Measurements from ENCODE around the gene CRACR2A.
A peak's percentile ranks its signal among the peaks of the same experiment; 100 is the strongest.

The CRACR2A gene

DNA sequence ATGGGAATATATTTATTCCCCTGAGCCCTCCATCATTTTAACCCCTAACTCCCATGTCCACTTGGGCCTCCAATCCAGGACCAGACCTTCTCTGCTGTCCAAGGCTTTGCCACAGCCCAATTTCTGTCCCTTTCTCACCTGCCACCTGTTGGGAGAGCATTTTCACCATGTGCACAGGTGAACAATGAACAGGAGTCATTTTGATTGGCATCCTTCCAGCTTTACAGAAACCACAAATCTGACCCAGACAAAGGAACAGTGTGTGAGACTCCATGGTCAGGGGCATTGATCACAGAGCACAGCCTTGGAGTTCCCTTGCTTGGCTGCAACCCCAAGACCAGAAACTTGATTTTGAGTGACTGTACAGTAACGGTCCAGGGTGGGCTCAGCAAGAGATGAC lies 91.9 kb downstream of the CRACR2A start:
- peaks cover 10% of the 10 kb centered on the region for H3K4me1 ChIP-seq (ENCODE audit: control insufficient read depth, insufficient read depth, low read length)
- no peak overlapping the region for H3K4me3 ChIP-seq (ENCODE audit: low read length)
- H3K9me3 ChIP-seq (ENCODE audit: control insufficient read depth, low read length): no peaks in the 10 kb centered on the region
- no peak overlapping the region for H3K9ac ChIP-seq (ENCODE audit: low read length)
- H3K27me3 ChIP-seq (replicated peaks; ENCODE audit: control insufficient read depth, insufficient read depth, low read length): no peaks in the 10 kb centered on the region
- DNase-seq (ENCODE audit: low read depth): no peak
- no peaks in the 10 kb centered on the region for H3K36me3 ChIP-seq (ENCODE audit: control insufficient read depth, insufficient read depth, low read length, severe bottlenecking)

DNA sequence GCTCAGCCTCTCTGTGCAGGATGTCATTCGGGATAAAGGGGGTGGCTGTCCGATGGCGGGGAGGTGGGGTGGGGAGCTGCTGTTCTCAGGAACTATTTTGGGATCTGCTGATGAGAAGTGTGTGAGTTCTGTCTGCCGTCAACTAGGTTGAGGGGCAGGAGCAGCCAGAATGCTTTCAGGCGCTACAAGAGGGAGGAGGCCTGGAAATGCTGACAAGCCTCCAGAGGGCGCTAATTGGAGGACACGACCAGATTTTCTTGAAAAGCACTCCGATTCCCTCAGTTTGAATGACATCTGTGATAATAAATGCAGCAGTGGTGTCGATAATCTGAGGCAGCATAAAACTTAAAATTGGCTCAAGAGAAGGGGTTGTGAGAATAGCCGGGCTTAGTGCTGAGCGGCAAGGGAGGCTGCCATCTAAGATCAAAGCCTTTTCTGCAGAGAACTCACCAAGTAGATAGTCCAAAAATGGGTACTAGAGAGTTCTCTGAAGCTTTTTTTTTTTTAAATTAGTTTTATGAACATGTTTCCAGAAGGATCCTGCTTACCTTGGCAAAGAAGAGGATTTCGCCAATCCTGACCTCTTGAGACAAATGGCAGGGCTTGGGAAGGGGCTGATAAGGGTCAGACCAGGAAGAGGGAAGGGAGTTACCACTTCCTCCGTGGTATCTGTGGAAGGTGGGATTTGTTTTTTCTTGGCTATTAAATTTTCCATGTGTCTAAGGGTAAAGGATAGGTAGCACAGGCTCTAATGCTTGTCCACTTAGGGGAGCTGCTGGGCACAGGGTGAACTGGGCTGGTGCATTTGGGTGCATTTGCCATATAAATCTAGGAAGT lies 94.4 kb downstream of the CRACR2A start:
- Histone ChIP-seq H3K36me3 (ENCODE audit: control insufficient read depth, insufficient read depth, low read length, severe bottlenecking) (no peaks in the 10 kb centered on the region), H3K9ac (ENCODE audit: low read length) (no peak overlapping the region)

DNA sequence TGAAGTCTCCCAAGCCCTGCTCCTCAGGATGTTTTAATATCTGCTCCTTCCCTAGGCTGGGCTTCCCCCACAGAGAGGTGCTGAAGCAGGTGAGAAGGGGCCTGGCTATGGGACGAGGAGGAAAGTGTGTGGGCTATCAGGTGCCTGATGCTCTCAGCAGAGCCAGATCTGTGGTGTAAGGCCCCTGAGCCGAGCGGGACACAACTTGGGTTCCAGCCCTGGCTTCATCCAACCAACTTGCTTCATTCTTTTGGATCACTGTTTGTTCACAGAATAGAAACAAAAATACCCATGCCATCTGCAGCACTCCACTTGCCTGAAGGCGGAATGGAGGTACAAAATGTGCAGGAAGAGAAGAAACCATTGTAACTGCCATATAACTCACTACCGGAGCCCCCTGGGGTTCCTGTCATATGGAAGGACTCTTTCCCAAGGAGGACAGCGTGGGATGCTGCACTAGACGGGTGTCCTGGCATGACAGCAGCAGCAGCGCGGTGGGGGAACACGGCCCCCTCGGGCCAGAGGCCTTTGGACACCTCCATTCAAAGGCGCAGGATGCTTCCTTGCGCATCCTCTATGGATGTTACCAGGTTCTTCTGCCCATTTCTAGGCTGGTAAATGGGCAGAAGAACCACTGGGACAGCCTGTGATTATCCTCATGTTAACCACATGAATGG lies 95.8 kb downstream of the CRACR2A start:
- peaks cover 2% of the 10 kb centered on the region for H3K4me1 ChIP-seq (ENCODE audit: control insufficient read depth, insufficient read depth, low read length)
- DNase-seq (ENCODE audit: low read depth): no peak
- no peaks in the 10 kb centered on the region for H3K9me3 ChIP-seq (ENCODE audit: control insufficient read depth, low read length)
- H3K9ac ChIP-seq (ENCODE audit: low read length): no peak overlapping the region
- no peaks in the 10 kb centered on the region for H3K36me3 ChIP-seq (ENCODE audit: control insufficient read depth, insufficient read depth, low read length, severe bottlenecking)
- no peaks in the 10 kb centered on the region for H3K27me3 ChIP-seq (replicated peaks; ENCODE audit: control insufficient read depth, insufficient read depth, low read length)
- H3K4me3 ChIP-seq (ENCODE audit: low read length): no peak overlapping the region

More for the DNA sequence above, 94.4 kb downstream of the CRACR2A start:
- Histone ChIP-seq H3K4me3 (ENCODE audit: low read length) (no peak overlapping the region), H3K9me3 (ENCODE audit: control insufficient read depth, low read length) (no peaks in the 10 kb centered on the region), H3K27me3 (replicated peaks; ENCODE audit: control insufficient read depth, insufficient read depth, low read length) (no peaks in the 10 kb centered on the region), H3K4me1 (ENCODE audit: control insufficient read depth, insufficient read depth, low read length) (peaks cover 10% of the 10 kb centered on the region)
- DNase-seq (ENCODE audit: low read depth): no peak

DNA sequence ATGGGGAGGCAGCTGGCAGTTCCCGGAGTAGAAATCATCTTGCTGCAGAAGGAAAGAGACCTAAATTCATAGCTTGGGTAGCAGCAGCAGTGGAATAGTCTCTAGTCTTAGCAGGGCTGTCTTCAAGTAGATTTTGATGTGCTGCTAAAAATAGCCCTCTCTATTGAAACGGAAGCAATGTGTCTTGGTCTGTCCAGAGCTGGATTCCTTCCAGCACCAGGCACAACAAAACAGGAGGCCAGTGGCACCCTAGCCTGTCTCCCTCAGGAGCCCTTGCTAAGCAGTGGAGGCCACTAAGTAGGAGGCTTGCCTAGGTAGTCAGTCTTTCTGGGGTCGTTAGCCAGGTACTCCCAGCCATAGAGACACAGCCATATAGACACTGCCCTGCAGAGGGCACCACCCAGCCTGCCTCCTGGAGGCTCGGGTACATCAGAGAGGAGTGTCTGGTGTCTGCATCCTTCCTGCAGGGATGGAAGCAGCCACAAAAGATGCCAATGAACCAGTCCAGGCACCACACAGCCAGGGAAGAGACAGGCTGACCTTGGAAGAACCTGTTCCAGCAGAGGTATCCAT lies 97.5 kb downstream of the CRACR2A start:
- Histone ChIP-seq H3K9me3 (ENCODE audit: control insufficient read depth, low read length) (no peaks in the 10 kb centered on the region), H3K9ac (ENCODE audit: low read length) (no peak overlapping the region), H3K4me1 (ENCODE audit: control insufficient read depth, insufficient read depth, low read length) (no peaks in the 10 kb centered on the region), H3K4me3 (ENCODE audit: low read length) (no peak overlapping the region), H3K36me3 (ENCODE audit: control insufficient read depth, insufficient read depth, low read length, severe bottlenecking) (no peaks in the 10 kb centered on the region), H3K27me3 (replicated peaks; ENCODE audit: control insufficient read depth, insufficient read depth, low read length) (no peaks in the 10 kb centered on the region)
- no peak for DNase-seq (ENCODE audit: low read depth)

DNA sequence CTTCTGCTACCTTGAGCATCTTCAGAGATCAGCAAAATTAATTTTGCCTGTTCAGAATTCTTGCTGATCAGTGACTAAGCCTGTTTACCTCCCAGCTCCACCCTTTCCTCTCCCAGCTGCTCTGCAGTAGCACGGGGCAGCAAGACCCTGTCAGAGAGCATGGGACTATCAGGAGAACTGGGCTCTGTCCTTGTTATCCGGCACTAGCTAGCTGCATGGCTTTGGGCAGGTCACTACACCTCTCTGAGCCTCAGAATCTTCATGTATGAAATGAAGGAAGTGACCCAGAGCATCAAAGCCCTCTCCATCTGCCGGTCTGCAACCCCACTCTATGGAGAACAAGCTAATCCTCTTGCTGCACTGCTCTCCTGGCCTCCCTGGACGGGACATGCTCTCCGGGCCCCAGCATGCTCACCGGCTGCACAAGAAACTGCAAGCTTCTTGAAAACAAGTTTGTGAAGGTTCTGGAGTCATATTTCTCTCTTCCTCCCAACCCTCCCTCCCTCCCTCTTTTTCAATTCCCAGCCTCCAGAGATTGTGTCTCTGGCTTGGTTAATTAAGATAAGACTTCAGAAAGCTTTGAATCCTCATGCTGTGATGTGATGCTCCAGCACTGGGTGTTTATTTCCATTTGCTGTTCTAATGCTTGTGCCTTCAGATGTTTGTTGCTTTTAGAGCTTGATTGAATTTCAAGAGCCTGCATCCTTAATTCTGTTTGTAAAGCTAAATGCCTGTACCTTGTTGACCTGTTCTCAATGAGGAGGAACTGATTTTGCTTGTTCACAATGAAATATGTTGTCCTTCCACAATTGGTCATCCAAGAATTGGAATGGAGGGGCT lies 101.1 kb downstream of the CRACR2A start:
- DNase-seq (ENCODE audit: low read depth): no peak
- H3K4me3 ChIP-seq (ENCODE audit: low read length): no peak overlapping the region
- H3K36me3 ChIP-seq (ENCODE audit: control insufficient read depth, insufficient read depth, low read length, severe bottlenecking): no peaks in the 10 kb centered on the region
- H3K4me1 ChIP-seq (ENCODE audit: control insufficient read depth, insufficient read depth, low read length): peaks cover 3% of the 10 kb centered on the region
- no peaks in the 10 kb centered on the region for H3K9me3 ChIP-seq (ENCODE audit: control insufficient read depth, low read length)
- H3K27me3 ChIP-seq (replicated peaks; ENCODE audit: control insufficient read depth, insufficient read depth, low read length): no peaks in the 10 kb centered on the region
- H3K9ac ChIP-seq (ENCODE audit: low read length): no peak overlapping the region

DNA sequence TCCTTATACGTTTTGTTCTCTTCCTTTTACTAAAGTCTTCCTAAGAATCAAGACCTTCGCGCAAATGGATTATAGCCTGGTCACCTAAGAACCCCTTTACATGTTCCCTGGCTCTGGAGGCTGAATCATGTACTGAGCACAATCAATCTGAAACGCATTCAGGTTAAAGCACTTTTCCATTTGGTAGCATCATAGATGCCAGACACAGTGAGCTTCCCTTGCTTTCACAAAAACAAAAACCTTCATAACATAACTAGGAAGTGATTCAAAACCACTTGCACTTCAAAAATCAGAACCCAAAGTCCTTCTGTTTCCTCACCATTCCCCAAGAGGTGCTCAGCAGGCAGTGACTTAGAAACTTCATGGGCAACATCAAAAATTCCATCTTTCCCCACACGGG lies 105.4 kb downstream of the CRACR2A start:
- no peaks in the 10 kb centered on the region for H3K27me3 ChIP-seq (replicated peaks; ENCODE audit: control insufficient read depth, insufficient read depth, low read length)
- no peak for DNase-seq (ENCODE audit: low read depth)
- H3K4me1 ChIP-seq (ENCODE audit: control insufficient read depth, insufficient read depth, low read length): peaks cover 3% of the 10 kb centered on the region
- H3K9me3 ChIP-seq (ENCODE audit: control insufficient read depth, low read length): no peaks in the 10 kb centered on the region
- no peak overlapping the region for H3K9ac ChIP-seq (ENCODE audit: low read length)
- no peaks in the 10 kb centered on the region for H3K36me3 ChIP-seq (ENCODE audit: control insufficient read depth, insufficient read depth, low read length, severe bottlenecking)
- H3K4me3 ChIP-seq (ENCODE audit: low read length): no peak overlapping the region

DNA sequence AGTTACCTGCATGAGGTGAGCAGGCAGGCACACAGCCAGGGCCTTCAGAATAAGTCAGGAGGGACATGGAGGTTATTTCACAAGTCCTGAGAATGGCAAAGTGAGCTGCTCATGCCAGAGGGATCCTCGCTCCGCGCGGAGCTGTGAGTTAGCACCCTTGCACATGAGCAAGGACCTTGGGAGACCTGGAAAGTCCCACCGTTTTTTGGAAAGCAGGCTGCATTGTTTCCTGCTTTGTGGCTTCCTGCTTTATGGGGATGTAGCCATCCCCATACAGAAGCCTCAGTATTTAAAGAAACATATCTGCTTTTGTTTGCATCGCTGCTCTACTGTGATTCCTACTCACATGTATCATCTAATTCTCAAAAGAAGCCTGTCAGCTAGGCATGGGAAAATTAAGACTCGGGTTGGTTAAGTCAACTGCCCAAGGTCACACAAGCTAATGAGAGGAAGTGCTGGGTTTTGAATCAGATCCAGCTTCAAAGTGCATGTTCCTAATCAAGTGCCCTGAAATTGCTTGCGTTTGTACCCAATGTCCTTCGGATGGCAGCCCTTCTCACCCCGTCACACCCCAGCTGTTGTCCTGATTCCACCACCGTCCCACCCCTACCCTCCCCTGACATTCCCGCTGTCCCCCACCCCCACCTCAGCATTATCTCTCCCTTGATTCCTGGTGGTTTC lies 106.2 kb downstream of the CRACR2A start:
- peaks cover 8% of the 10 kb centered on the region for H3K4me1 ChIP-seq (ENCODE audit: control insufficient read depth, insufficient read depth, low read length)
- no peaks in the 10 kb centered on the region for H3K36me3 ChIP-seq (ENCODE audit: control insufficient read depth, insufficient read depth, low read length, severe bottlenecking)
- no peak overlapping the region for H3K4me3 ChIP-seq (ENCODE audit: low read length)
- H3K9me3 ChIP-seq (ENCODE audit: control insufficient read depth, low read length): no peaks in the 10 kb centered on the region
- DNase-seq (ENCODE audit: low read depth): no peak
- H3K9ac ChIP-seq (ENCODE audit: low read length): no peak overlapping the region
- no peaks in the 10 kb centered on the region for H3K27me3 ChIP-seq (replicated peaks; ENCODE audit: control insufficient read depth, insufficient read depth, low read length)

DNA sequence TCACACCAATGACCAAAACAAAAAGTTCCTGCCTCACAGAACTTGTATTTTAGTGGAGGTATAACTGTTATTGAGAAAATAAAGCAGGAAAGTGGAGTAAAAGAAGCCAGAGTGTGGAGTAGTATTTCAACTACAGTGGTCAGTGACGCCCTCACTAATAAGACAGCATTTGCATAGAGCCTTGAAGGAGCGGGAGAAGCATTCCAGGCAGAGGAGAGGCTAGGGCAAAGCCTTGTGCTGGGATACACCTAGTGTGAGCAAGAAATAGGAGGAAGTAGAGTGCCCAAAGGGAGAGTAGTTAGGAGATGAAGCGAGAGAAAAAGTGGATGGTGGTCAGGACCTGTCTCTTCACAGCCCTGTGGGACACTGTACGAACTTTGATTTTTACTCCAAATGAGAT lies 107.8 kb downstream of the CRACR2A start:
- H3K9ac ChIP-seq (ENCODE audit: low read length): no peak overlapping the region
- no peak for DNase-seq (ENCODE audit: low read depth)
- H3K4me1 ChIP-seq (ENCODE audit: control insufficient read depth, insufficient read depth, low read length): peaks cover 9% of the 10 kb centered on the region
- no peaks in the 10 kb centered on the region for H3K36me3 ChIP-seq (ENCODE audit: control insufficient read depth, insufficient read depth, low read length, severe bottlenecking)
- no peaks in the 10 kb centered on the region for H3K27me3 ChIP-seq (replicated peaks; ENCODE audit: control insufficient read depth, insufficient read depth, low read length)
- no peaks in the 10 kb centered on the region for H3K9me3 ChIP-seq (ENCODE audit: control insufficient read depth, low read length)
- H3K4me3 ChIP-seq (ENCODE audit: low read length): no peak overlapping the region

DNA sequence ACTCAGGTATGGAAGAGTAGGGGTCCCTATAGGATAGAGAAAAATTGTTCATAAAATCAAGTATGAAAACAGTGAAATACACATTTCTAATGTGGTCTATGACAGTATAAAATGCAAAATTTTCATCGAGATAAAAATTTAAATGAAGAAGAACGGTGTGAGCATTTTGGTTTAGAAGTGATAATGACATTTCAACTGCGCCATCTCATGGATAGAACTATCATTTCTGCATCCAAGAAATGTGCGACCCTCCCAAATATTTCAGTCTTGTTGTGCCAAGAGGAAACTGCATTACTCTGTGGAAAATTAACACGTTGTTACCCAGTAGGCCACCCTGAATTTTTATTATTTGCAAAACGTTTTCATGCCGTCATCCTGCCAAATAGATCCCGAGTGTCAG lies 108.8 kb downstream of the CRACR2A start:
- no peak for DNase-seq (ENCODE audit: low read depth)
- Histone ChIP-seq H3K4me3 (ENCODE audit: low read length) (no peak overlapping the region), H3K36me3 (ENCODE audit: control insufficient read depth, insufficient read depth, low read length, severe bottlenecking) (no peaks in the 10 kb centered on the region), H3K9me3 (ENCODE audit: control insufficient read depth, low read length) (no peaks in the 10 kb centered on the region), H3K4me1 (ENCODE audit: control insufficient read depth, insufficient read depth, low read length) (peaks cover 7% of the 10 kb centered on the region), H3K9ac (ENCODE audit: low read length) (no peak overlapping the region), H3K27me3 (replicated peaks; ENCODE audit: control insufficient read depth, insufficient read depth, low read length) (no peaks in the 10 kb centered on the region)

DNA sequence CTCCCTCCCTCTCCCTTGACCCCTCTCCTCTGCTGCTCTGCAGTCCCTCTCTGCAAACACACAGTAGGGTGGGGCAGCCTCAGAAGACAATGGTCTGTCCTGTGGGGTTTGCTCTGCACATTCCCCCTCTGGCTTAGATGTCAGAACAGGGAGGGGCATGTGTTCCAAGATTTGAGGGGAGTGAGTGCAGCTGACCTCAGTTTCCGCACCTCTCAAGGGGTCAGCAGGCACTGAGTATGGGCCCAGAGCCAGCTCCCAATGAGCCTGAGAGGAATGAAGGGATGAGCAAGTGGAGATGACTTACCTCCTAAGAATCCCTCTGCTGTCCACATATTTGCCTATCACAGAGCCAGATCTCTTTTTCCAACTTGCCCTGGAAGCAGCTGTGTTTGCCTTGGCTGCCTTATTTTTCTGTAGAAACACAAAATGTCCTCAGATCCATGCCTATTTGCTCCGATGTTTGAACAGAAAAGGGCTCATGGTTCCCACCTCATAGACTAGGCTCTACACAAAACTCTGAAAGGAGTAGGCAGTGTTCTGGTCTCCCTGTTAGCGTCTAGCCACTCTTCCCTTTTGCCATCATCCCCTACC lies 111.4 kb downstream of the CRACR2A start:
- no peak overlapping the region for H3K9ac ChIP-seq (ENCODE audit: low read length)
- no peaks in the 10 kb centered on the region for H3K27me3 ChIP-seq (replicated peaks; ENCODE audit: control insufficient read depth, insufficient read depth, low read length)
- no peaks in the 10 kb centered on the region for H3K9me3 ChIP-seq (ENCODE audit: control insufficient read depth, low read length)
- H3K4me3 ChIP-seq (ENCODE audit: low read length): no peak overlapping the region
- peak; percentile 32 for DNase-seq (ENCODE audit: low read depth)
- peaks cover 7% of the 10 kb centered on the region for H3K4me1 ChIP-seq (ENCODE audit: control insufficient read depth, insufficient read depth, low read length)
- H3K36me3 ChIP-seq (ENCODE audit: control insufficient read depth, insufficient read depth, low read length, severe bottlenecking): no peaks in the 10 kb centered on the region

Data from adipocyte (in vitro differentiated cells).